SK-N-MC (cell line): ENCODE results near the gene DNMT3L.
"Not testable (repeated sequence)": the region's sequence is repeated elsewhere in the genome, so short reads cannot be mapped to it uniquely, and the experiment has no call there.

Experiments used
- DNase-seq: peaks from one replicate; pipeline ENCODE4 v3.0.0-alpha.2; 2011; ENCODE audit warnings: low read depth, low spot score
- H3K27ac ChIP-seq: fragments of 200-600 bp; sonication (generic); 2 replicates; pipeline ENCODE4 v1.5.1; 2016; ENCODE audit warnings: mixed run types
- H3K36me3 ChIP-seq: fragments of 200-600 bp; sonication (generic); 2 replicates; pipeline ENCODE4 v1.6.1; 2017; ENCODE audit warnings: antibody characterized with exemption, low read length, mixed read lengths; ENCODE audit not compliant: insufficient read depth
- H3K4me3 ChIP-seq: fragments of 200-600 bp; sonication (generic); 2 replicates; pipeline ENCODE4 v1.5.1; 2016
- H3K9ac ChIP-seq: fragments of 200-600 bp; sonication (generic); 2 replicates; pipeline ENCODE4 v1.8.0; 2017; ENCODE audit warnings: mixed run types, mixed read lengths; ENCODE audit not compliant: insufficient read length
- H3K9me3 ChIP-seq: fragments of 200-600 bp; sonication (generic); 2 replicates; pipeline ENCODE4 v1.6.1; 2017; ENCODE audit warnings: low read depth, mild to moderate bottlenecking, antibody characterized with exemption, low read length, moderate library complexity, mixed read lengths
- EZH2 ChIP-seq: fragments of 200-600 bp; sonication (generic); IDR thresholded peaks from one replicate; pipeline ENCODE4 v1.6.1; 2017; ENCODE audit warnings: antibody characterized with exemption
- FOXP2 ChIP-seq: optimal IDR thresholded peaks from 2 replicates; pipeline ENCODE3; 2011; ENCODE audit warnings: mild to moderate bottlenecking, moderate library complexity; ENCODE audit not compliant: insufficient read depth; ENCODE audit errors: extremely low read length, control extremely low read depth
- POLR2AphosphoS5 ChIP-seq: IDR thresholded peaks from 2 replicates; pipeline ENCODE4 v1.6.1; 2012; ENCODE audit warnings: mild to moderate bottlenecking, low read depth, low read length, borderline replicate concordance

DNMT3L gene

GRCh38 chr21:44261675-44262295 is at the start of gene DNMT3L:
Gene DNMT3L (minus strand): TSS chr21:44261897. CDS start chr21:44261259, 638 bp downstream.
- no peak for DNase-seq
- H3K9ac ChIP-seq, result no peak within 1 kb of the TSS
- no peak for TF ChIP-seq POLR2AphosphoS5
- no peak for TF ChIP-seq FOXP2
- TF ChIP-seq EZH2, result no peak
- no peaks in the 10 kb centered on the region for H3K36me3 ChIP-seq
- H3K9me3 ChIP-seq, result no peaks in the 10 kb centered on the region
- no peak within 1 kb of the TSS for H3K4me3 ChIP-seq
- no peak within 1 kb of the TSS for H3K27ac ChIP-seq

DNA sequence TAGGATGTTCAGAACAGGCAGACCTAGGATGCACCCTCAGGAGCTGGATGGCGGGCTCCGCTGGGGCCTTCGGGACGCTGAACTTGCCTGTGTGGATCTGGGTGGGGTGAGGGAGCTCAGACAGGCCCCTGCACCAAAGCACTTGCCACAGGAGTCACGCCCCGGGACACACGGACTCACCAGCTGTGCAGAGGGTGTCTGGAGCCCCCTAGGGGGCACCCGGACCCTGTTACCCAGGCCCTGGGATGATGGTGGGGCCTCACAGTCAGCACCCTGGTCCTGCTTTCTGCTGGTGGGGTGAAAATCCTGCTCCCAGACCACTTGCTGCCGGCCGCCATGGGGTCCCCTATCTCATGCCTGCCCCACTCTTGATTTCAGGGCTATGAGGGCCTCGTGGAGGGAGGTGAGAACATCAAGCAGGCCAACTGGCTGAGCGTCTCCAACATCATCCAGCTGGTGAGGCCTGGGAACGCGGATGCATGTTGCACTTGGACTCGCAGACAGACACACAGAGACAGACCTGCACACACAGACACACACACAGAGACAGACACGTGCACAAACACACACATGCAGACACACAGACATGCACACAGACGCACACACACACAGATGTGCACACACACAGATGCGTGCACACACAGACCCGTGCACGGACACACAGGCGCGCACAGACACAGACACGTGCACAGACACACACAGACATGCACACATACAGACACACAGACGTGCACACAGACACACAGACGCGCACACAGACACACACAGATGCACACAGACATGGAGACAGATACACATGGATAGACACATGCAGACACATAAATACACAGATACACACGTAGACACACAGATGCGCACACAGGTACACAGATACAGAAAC is 49.2 kb upstream of the DNMT3L start:
- DNase-seq, result no peak
- Histone ChIP-seq H3K4me3 (no peak overlapping the region), H3K36me3 (no peaks in the 10 kb centered on the region; the same call in 1 of the 2 replicates), H3K9me3 (no peaks in the 10 kb centered on the region), H3K27ac (no peak overlapping the region), H3K9ac (no peak overlapping the region)
- no peak for TF ChIP-seq FOXP2
- no peak for TF ChIP-seq POLR2AphosphoS5

GRCh38 chr21:44306936-44307704 is 45.4 kb upstream of the DNMT3L start:
- no peak overlapping the region for H3K9ac ChIP-seq
- DNase-seq, result no peak
- H3K36me3 ChIP-seq, result no peaks in the 10 kb centered on the region; the same call in 1 of the 2 replicates
- no peak overlapping the region for H3K27ac ChIP-seq
- no peaks in the 10 kb centered on the region for H3K9me3 ChIP-seq
- H3K4me3 ChIP-seq, result no peak overlapping the region
- TF ChIP-seq EZH2, result no peak

- Histone ChIP-seq H3K36me3 (no peaks in the 10 kb centered on the region), H3K9ac (no peak overlapping the region), H3K9me3 (no peaks in the 10 kb centered on the region), H3K27ac (no peak overlapping the region), H3K4me3 (no peak overlapping the region)
- DNase-seq, result no peak
- TF ChIP-seq POLR2AphosphoS5 (no peak), FOXP2 (no peak), EZH2 (no peak)
Observed at GRCh38 chr21:44305691-44306090, 44.0 kb upstream of the DNMT3L start.

DNA sequence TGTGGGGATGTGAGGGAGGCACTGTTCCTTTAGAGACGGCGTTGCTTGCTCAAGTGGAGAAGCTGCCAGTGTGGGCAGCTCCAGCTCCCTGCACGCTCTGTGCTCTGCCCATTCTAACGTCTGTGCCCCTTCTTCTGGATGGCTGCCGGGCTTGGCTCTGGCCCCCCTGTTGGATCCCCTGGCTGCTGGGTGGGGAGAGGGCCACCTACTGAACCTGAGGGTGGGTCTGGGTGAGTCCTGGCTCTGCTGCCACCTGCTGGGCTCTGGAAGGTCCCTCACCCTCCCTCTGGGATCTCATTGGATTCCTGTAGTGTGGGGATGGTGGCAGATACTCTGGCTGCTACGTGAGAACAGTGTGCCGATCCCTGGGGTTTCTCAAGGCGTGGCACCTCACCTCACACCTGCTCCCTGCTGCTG is 43.2 kb upstream of the DNMT3L start:
- TF ChIP-seq FOXP2 (no peak), EZH2 (no peak), POLR2AphosphoS5 (no peak)
- H3K27ac ChIP-seq, result no peak overlapping the region
- H3K9me3 ChIP-seq, result no peaks in the 10 kb centered on the region
- H3K4me3 ChIP-seq, result no peak overlapping the region
- H3K9ac ChIP-seq, result no peak overlapping the region
- no peak for DNase-seq
- no peaks in the 10 kb centered on the region for H3K36me3 ChIP-seq

DNA sequence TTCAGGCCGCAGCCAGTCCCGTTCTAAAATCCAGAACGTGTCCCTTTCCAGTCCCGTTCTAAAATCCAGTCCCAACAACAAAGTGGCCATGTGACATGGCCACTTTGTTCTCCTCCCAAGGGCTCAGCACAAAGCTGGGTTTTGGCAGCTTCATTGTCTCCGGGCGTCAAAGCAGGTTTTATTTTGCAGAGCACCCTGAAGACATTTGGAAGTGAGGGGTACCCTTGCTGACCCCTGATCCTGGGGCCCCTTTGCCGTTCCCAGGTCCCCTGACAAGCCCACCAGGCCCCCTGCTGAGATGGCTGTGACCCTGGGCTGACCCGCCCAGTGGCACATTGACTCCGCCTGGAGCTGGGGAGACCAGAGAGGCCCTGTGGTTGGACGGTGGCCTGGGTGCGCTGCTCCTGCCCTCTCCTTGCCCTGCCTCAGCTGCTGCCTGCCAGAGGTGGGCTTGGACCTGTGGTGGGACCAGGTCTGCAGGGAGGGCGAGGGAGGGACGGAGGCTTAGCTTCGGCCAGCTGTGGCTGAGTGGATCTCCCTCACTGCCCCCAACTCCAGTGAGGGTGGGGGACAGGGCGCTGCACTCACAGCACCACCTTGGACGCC is 42.4 kb upstream of the DNMT3L start:
- no peaks in the 10 kb centered on the region for H3K9me3 ChIP-seq
- no peak for TF ChIP-seq POLR2AphosphoS5
- no peak for TF ChIP-seq FOXP2
- TF ChIP-seq EZH2, result no peak
- H3K36me3 ChIP-seq, result no peaks in the 10 kb centered on the region
- no peak overlapping the region for H3K9ac ChIP-seq
- peak overlapping the region; percentile 25; the same call in 1 of the 2 replicates for H3K27ac ChIP-seq
- DNase-seq, result no peak
- no peak overlapping the region for H3K4me3 ChIP-seq

GRCh38 chr21:44303490-44303981 is 41.8 kb upstream of the DNMT3L start:
- no peak overlapping the region for H3K4me3 ChIP-seq
- TF ChIP-seq FOXP2 (no peak), POLR2AphosphoS5 (no peak), EZH2 (no peak)
- no peak overlapping the region for H3K9ac ChIP-seq
- no peaks in the 10 kb centered on the region for H3K36me3 ChIP-seq
- DNase-seq, result no peak
- no peaks in the 10 kb centered on the region for H3K9me3 ChIP-seq
- H3K27ac ChIP-seq, result peak overlapping the region; percentile 25; the same call in 1 of the 2 replicates

DNA sequence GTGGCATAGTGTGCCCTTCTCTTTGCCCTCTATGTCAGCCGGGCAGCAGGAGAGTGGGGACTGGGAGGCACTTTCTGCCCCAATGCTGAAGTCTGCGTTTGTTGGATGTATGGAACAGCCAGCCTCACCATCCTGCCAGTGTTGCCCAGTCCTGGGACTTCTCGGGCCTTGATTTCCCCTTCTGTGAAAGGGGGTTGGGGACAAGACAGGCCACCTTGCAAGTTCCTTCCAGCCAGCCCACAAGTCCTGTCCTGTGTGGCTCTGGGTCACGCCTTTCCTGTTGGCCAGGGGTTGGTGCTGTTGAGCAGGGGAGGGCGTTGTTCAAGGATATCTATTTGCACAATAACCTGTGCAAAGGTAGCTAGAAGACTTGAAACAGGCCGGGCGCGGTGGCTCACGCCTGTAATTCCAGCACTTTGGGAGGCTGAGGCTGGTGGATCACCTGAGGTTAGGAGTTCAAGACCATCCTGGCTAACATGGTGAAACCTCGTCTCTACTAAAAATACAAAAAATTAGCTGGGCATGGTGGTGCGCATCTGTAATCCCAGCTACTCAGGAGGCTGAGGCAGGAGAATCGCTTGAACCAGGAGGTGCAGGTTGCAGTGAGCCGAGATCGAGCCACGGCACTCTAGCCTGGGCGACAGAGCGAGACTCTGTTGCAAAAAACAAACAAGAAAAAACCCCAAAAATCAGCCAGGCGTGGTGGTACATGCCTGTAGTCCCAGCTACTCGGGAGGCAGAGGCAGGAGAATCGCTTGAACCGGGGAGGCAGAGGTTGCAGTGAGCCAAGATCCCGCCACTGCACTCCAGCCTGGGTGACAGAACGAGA is 41.1 kb upstream of the DNMT3L start:
- H3K4me3 ChIP-seq, H3K9me3 ChIP-seq, H3K36me3 ChIP-seq, H3K27ac ChIP-seq, H3K9ac ChIP-seq, DNase-seq: not testable (repeated sequence)
